Activated naive CD4-positive, alpha-beta T cell treated with anti-CD3 and anti-CD28 coated beads for 36 hours (primary cell): ENCODE measurements around the gene EMILIN3. TPM values are rescaled to one million over a fixed set of nuclear protein-coding genes. Genes with fewer than 3 reads are reported as not detected.

ENCODE experiments used
- CTCF ChIA-PET: fragments of 350-600 bp; sonication (Branson Sonifier 250); formaldehyde crosslinking; loops from one replicate; lab custom pipeline; 2021; ENCODE audit warnings: antibody characterized with exemption; lab: Charles Lee
- DNase-seq: peaks from one replicate; pipeline ENCODE4 v3.0.0-alpha.2; 2020
- H3K27ac Mint-ChIP-seq: one replicate; pipeline ENCODE4 v1.8.0; 2021; ENCODE audit warnings: mild to moderate bottlenecking, mixed read lengths
- H3K27me3 Mint-ChIP-seq: one replicate; pipeline ENCODE4 v1.8.0; 2021; ENCODE audit warnings: low read depth, mixed read lengths
- H3K36me3 Mint-ChIP-seq: one replicate; pipeline ENCODE4 v1.8.0; 2021; ENCODE audit warnings: low read depth, mixed read lengths
- H3K4me1 Mint-ChIP-seq: one replicate; pipeline ENCODE4 v1.8.0; 2021; ENCODE audit warnings: low read depth, mixed read lengths
- H3K4me3 Mint-ChIP-seq: one replicate; pipeline ENCODE4 v1.8.0; 2021; ENCODE audit warnings: mild to moderate bottlenecking, moderate library complexity, mixed read lengths
- H3K9me3 Mint-ChIP-seq: one replicate; pipeline ENCODE4 v1.8.0; 2021; ENCODE audit warnings: mixed read lengths
- intact Hi-C: fragments of 100-400 bp; cut with micrococcal nuclease; formaldehyde crosslinking; loops from one replicate; pipeline ENCODE4 v1.15.1; 2023
- total RNA-seq, 2 experiments: library from RNA; stranded (reverse); gene quantifications; one replicate each; pipeline ENCODE4 v1.2.3, GENCODE V29; 2021

The EMILIN3 gene
- total RNA-seq, 2 experiments from 2014 or later = not detected

GRCh38 chr20:41405436-41405835, 38.8 kb upstream of the EMILIN3 start:
- DNase-seq = no peak
- intact Hi-C loops = no loop called here
- no peak overlapping the region for H3K4me3 Mint-ChIP-seq

GRCh38 chr20:41403604-41404003, 37.0 kb upstream of the EMILIN3 start:
- CTCF ChIA-PET = interaction anchor here (0.7 to 1.5 kb wide), 2 partner anchors 7 to 200 kb away, joined by 3 read pairs; no protein-coding TSS in a partner anchor
- intact Hi-C loops = no loop called here
- no peak overlapping the region for H3K27ac Mint-ChIP-seq
- H3K4me3 Mint-ChIP-seq = no peak overlapping the region
- H3K27me3 Mint-ChIP-seq = no peaks in the 10 kb centered on the region
- peaks cover 4% of the 10 kb centered on the region for H3K4me1 Mint-ChIP-seq
- no peaks in the 10 kb centered on the region for H3K9me3 Mint-ChIP-seq
- no peak for DNase-seq
- peaks cover 8% of the 10 kb centered on the region for H3K36me3 Mint-ChIP-seq

More at GRCh38 chr20:41405436-41405835, 38.8 kb upstream of the EMILIN3 start:
- Mint-ChIP-seq H3K27ac (no peak overlapping the region), H3K36me3 (peaks cover 12% of the 10 kb centered on the region), H3K27me3 (no peaks in the 10 kb centered on the region), H3K9me3 (no peaks in the 10 kb centered on the region), H3K4me1 (peaks cover 12% of the 10 kb centered on the region)
- CTCF ChIA-PET = no interaction called here

- H3K4me3 Mint-ChIP-seq = no peak overlapping the region
- intact Hi-C loops = no loop called here
- no peaks in the 10 kb centered on the region for H3K9me3 Mint-ChIP-seq
- H3K27me3 Mint-ChIP-seq = no peaks in the 10 kb centered on the region
- no peak for DNase-seq
- CTCF ChIA-PET = no interaction called here
- no peaks in the 10 kb centered on the region for H3K36me3 Mint-ChIP-seq
- H3K27ac Mint-ChIP-seq = no peak overlapping the region
- no peaks in the 10 kb centered on the region for H3K4me1 Mint-ChIP-seq
Measured at GRCh38 chr20:41398408-41398807, 31.8 kb upstream of the EMILIN3 start.

- H3K4me3 Mint-ChIP-seq = no peak overlapping the region
- DNase-seq = no peak
- H3K27me3 Mint-ChIP-seq = no peaks in the 10 kb centered on the region
- H3K36me3 Mint-ChIP-seq = no peaks in the 10 kb centered on the region
- intact Hi-C loops = no loop called here
- CTCF ChIA-PET = interaction anchor here (0.7 kb wide), 1 partner anchor 23 kb away, joined by 3 read pairs; no protein-coding TSS in a partner anchor
- no peaks in the 10 kb centered on the region for H3K4me1 Mint-ChIP-seq
- no peaks in the 10 kb centered on the region for H3K9me3 Mint-ChIP-seq
- H3K27ac Mint-ChIP-seq = no peak overlapping the region
Measured at GRCh38 chr20:41395667-41396664, 29.3 kb upstream of the EMILIN3 start.

- no peak for DNase-seq
- CTCF ChIA-PET = no interaction called here
- Mint-ChIP-seq H3K4me1 (no peaks in the 10 kb centered on the region), H3K4me3 (no peak overlapping the region), H3K27ac (no peak overlapping the region), H3K9me3 (no peaks in the 10 kb centered on the region), H3K36me3 (no peaks in the 10 kb centered on the region), H3K27me3 (no peaks in the 10 kb centered on the region)
- intact Hi-C loops = no loop called here
Measured at GRCh38 chr20:41394931-41395666, 28.5 kb upstream of the EMILIN3 start.

- no peaks in the 10 kb centered on the region for H3K27me3 Mint-ChIP-seq
- H3K4me3 Mint-ChIP-seq = no peak overlapping the region
- no peaks in the 10 kb centered on the region for H3K4me1 Mint-ChIP-seq
- intact Hi-C loops = no loop called here
- no peaks in the 10 kb centered on the region for H3K36me3 Mint-ChIP-seq
- CTCF ChIA-PET = no interaction called here
- DNase-seq = no peak
- no peak overlapping the region for H3K27ac Mint-ChIP-seq
- H3K9me3 Mint-ChIP-seq = no peaks in the 10 kb centered on the region
Measured at GRCh38 chr20:41394081-41394480, 27.5 kb upstream of the EMILIN3 start.

- intact Hi-C loops = no loop called here
Measured at GRCh38 chr20:41393705-41394066, 27.1 kb upstream of the EMILIN3 start.

GRCh38 chr20:41392871-41393704, 26.5 kb upstream of the EMILIN3 start:
- H3K4me3 Mint-ChIP-seq = no peak overlapping the region
- no peaks in the 10 kb centered on the region for H3K27me3 Mint-ChIP-seq
- no peak for DNase-seq
- no peaks in the 10 kb centered on the region for H3K9me3 Mint-ChIP-seq
- CTCF ChIA-PET = no interaction called here
- H3K27ac Mint-ChIP-seq = no peak overlapping the region
- intact Hi-C loops = no loop called here
- no peaks in the 10 kb centered on the region for H3K4me1 Mint-ChIP-seq
- H3K36me3 Mint-ChIP-seq = no peaks in the 10 kb centered on the region

More at GRCh38 chr20:41393705-41394066, 27.1 kb upstream of the EMILIN3 start:
- CTCF ChIA-PET = no interaction called here
- no peak for DNase-seq
- Mint-ChIP-seq H3K27me3 (no peaks in the 10 kb centered on the region), H3K4me1 (no peaks in the 10 kb centered on the region), H3K36me3 (no peaks in the 10 kb centered on the region), H3K4me3 (no peak overlapping the region), H3K9me3 (no peaks in the 10 kb centered on the region), H3K27ac (no peak overlapping the region)

- no peak for DNase-seq
- no peak overlapping the region for H3K4me3 Mint-ChIP-seq
- no peaks in the 10 kb centered on the region for H3K9me3 Mint-ChIP-seq
- intact Hi-C loops = no loop called here
- no peaks in the 10 kb centered on the region for H3K27me3 Mint-ChIP-seq
- CTCF ChIA-PET = no interaction called here
- H3K36me3 Mint-ChIP-seq = no peaks in the 10 kb centered on the region
- no peaks in the 10 kb centered on the region for H3K4me1 Mint-ChIP-seq
- H3K27ac Mint-ChIP-seq = no peak overlapping the region
Measured at GRCh38 chr20:41392295-41392694, 25.7 kb upstream of the EMILIN3 start.

- CTCF ChIA-PET = no interaction called here
- no peak for DNase-seq
- intact Hi-C loops = no loop called here
- no peak overlapping the region for H3K27ac Mint-ChIP-seq
- H3K36me3 Mint-ChIP-seq = no peaks in the 10 kb centered on the region
- H3K27me3 Mint-ChIP-seq = no peaks in the 10 kb centered on the region
- H3K9me3 Mint-ChIP-seq = no peaks in the 10 kb centered on the region
- H3K4me3 Mint-ChIP-seq = no peak overlapping the region
- H3K4me1 Mint-ChIP-seq = no peaks in the 10 kb centered on the region
Measured at GRCh38 chr20:41391587-41392001, 25.0 kb upstream of the EMILIN3 start.

GRCh38 chr20:41390889-41391288, 24.3 kb upstream of the EMILIN3 start:
- CTCF ChIA-PET = no interaction called here
- H3K4me1 Mint-ChIP-seq = no peaks in the 10 kb centered on the region
- DNase-seq = no peak
- H3K4me3 Mint-ChIP-seq = no peak overlapping the region
- no peaks in the 10 kb centered on the region for H3K36me3 Mint-ChIP-seq
- no peaks in the 10 kb centered on the region for H3K27me3 Mint-ChIP-seq
- intact Hi-C loops = no loop called here
- H3K9me3 Mint-ChIP-seq = no peaks in the 10 kb centered on the region
- H3K27ac Mint-ChIP-seq = no peak overlapping the region

GRCh38 chr20:41387444-41387851, 20.8 kb upstream of the EMILIN3 start:
- intact Hi-C loops = no loop called here
- Mint-ChIP-seq H3K4me1 (no peaks in the 10 kb centered on the region), H3K36me3 (no peaks in the 10 kb centered on the region), H3K4me3 (no peak overlapping the region), H3K9me3 (no peaks in the 10 kb centered on the region), H3K27me3 (peaks cover 4% of the 10 kb centered on the region), H3K27ac (no peak overlapping the region)
- CTCF ChIA-PET = no interaction called here
- no peak for DNase-seq
